CD14-positive monocyte (primary cell): ENCODE data around the gene SMAD3. TPM values are rescaled to one million over a fixed set of nuclear protein-coding genes. Genes with fewer than 3 reads are reported as not detected.
A peak's percentile ranks its signal among the peaks of the same experiment; 100 is the strongest.

Source experiments
- DNase-seq, 3 donors: peaks; one replicate each; pipeline ENCODE4 v3.0.0-alpha.2; 2011 to 2022
- H2AFZ ChIP-seq: 2 replicates; pipeline ENCODE4 v1.6.0; 2012; ENCODE audit warnings: mild to moderate bottlenecking, low read depth, low read length, inconsistent platforms; ENCODE audit not compliant: insufficient read depth, poor library complexity, severe bottlenecking
- H3K27ac ChIP-seq, 2 donors: 1 replicate in 1 of 2; 2 replicates in 1 of 2; pipeline ENCODE4 v1.5.1; 2012 to 2013; ENCODE audit warnings: low read length in 2 of 2, control low read depth in 1 of 2, inconsistent platforms in 1 of 2, low read depth in 1 of 2, mild to moderate bottlenecking in 1 of 2
- H3K27me3 ChIP-seq, 2 donors: one replicate each; pipeline versions ENCODE4 v1.6.0 to v1.6.1; 2011 to 2013; ENCODE audit warnings: low read length in 2 of 2; ENCODE audit not compliant: control insufficient read depth in 2 of 2, insufficient read depth in 2 of 2
- H3K36me3 ChIP-seq, 2 donors: replicated peaks in 1 of 2; 1 replicate in 1 of 2; 2 replicates in 1 of 2; pipeline versions ENCODE4 v1.5.1 to v1.6.1; 2012 to 2013; ENCODE audit warnings: low read length in 2 of 2, control low read depth in 1 of 2, inconsistent platforms in 1 of 2, mild to moderate bottlenecking in 1 of 2; ENCODE audit not compliant: insufficient read depth in 2 of 2, control insufficient read depth in 1 of 2
- H3K4me1 ChIP-seq, 2 donors: 1 replicate in 1 of 2; 2 replicates in 1 of 2; pipeline versions ENCODE4 v1.5.1 to v1.6.1; 2012 to 2013; ENCODE audit warnings: low read length in 2 of 2, control low read depth in 1 of 2, inconsistent platforms in 1 of 2, mild to moderate bottlenecking in 1 of 2, moderate library complexity in 1 of 2; ENCODE audit not compliant: insufficient read depth in 2 of 2, control insufficient read depth in 1 of 2
- H3K4me2 ChIP-seq: replicated peaks from 2 replicates; pipeline ENCODE3; 2012; ENCODE audit warnings: low read length, moderate library complexity, mild to moderate bottlenecking; ENCODE audit not compliant: poor library complexity, severe bottlenecking; ENCODE audit errors: extremely low read depth
- H3K4me3 ChIP-seq, 3 experiments: fragments of 200-600 bp in 1 of 3; sonication (generic) in 1 of 3; replicated peaks in 1 of 3; 1 replicate in 2 of 3; 2 replicates in 1 of 3; pipeline ENCODE4 v1.5.1; 2011 to 2013; ENCODE audit warnings: low read length in 3 of 3, mild to moderate bottlenecking in 3 of 3, control low read depth in 2 of 3, low read depth in 2 of 3, inconsistent platforms in 1 of 3, moderate library complexity in 1 of 3
- H3K79me2 ChIP-seq: 2 replicates; pipeline ENCODE4 v1.6.0; 2012; ENCODE audit warnings: mild to moderate bottlenecking, control low read depth, inconsistent platforms, low read length, moderate library complexity; ENCODE audit not compliant: insufficient read depth
- H3K9ac ChIP-seq: 2 replicates; pipeline ENCODE4 v1.6.0; 2017; ENCODE audit warnings: low read length, mild to moderate bottlenecking; ENCODE audit not compliant: insufficient read depth, poor library complexity, severe bottlenecking
- H3K9me3 ChIP-seq, 2 donors: replicated peaks in 1 of 2; 1 replicate in 1 of 2; 2 replicates in 1 of 2; pipeline versions ENCODE4 v1.5.1 to v1.6.1; 2012 to 2013; ENCODE audit warnings: low read length in 2 of 2, control low read depth in 1 of 2; ENCODE audit not compliant: control insufficient read depth in 1 of 2, insufficient read depth in 1 of 2
- H4K20me1 ChIP-seq: 2 replicates; pipeline ENCODE4 v1.6.0; 2012; ENCODE audit warnings: mild to moderate bottlenecking, low read length, control low read depth, moderate library complexity; ENCODE audit not compliant: insufficient read depth
- H3K27ac Mint-ChIP-seq, 7 donors: one replicate each; pipeline ENCODE4 v1.8.0; 2020; ENCODE audit warnings: mild to moderate bottlenecking in 7 of 7, mixed read lengths in 7 of 7, moderate library complexity in 6 of 7, inconsistent platforms in 2 of 7
- H3K27me3 Mint-ChIP-seq, 3 donors: one replicate each; pipeline ENCODE4 v1.8.0; 2021 to 2022; ENCODE audit warnings: low read depth in 3 of 3, mild to moderate bottlenecking in 3 of 3, mixed read lengths in 3 of 3, moderate library complexity in 3 of 3, inconsistent platforms in 1 of 3
- H3K36me3 Mint-ChIP-seq, 2 donors: one replicate each; pipeline ENCODE4 v1.8.0; 2020; ENCODE audit warnings: mixed read lengths in 2 of 2, inconsistent platforms in 1 of 2, mild to moderate bottlenecking in 1 of 2
- H3K4me1 Mint-ChIP-seq: one replicate; pipeline ENCODE4 v1.8.0; 2020; ENCODE audit warnings: mild to moderate bottlenecking, mixed read lengths
- H3K4me3 Mint-ChIP-seq, 2 donors: one replicate each; pipeline ENCODE4 v1.8.0; 2020; ENCODE audit warnings: mild to moderate bottlenecking in 2 of 2, mixed read lengths in 2 of 2, moderate library complexity in 1 of 2
- H3K9me3 Mint-ChIP-seq, 7 donors: one replicate each; pipeline ENCODE4 v1.8.0; 2020 to 2022; ENCODE audit warnings: mixed read lengths in 7 of 7, mild to moderate bottlenecking in 6 of 7, moderate library complexity in 6 of 7, inconsistent platforms in 2 of 7
- CTCF ChIP-seq: fragments of 200-600 bp; IDR thresholded peaks from one replicate; pipeline ENCODE4 v1.8.0; 2022; ENCODE audit warnings: antibody characterized with exemption, mild to moderate bottlenecking
- WGBS: methylation state at CpG from one replicate; pipeline ENCODE4 v1.1.5; 2013; ENCODE audit warnings: missing lambda C conversion rate; ENCODE audit not compliant: insufficient coverage; 5-methylcytosine and 5-hydroxymethylcytosine counted together
- intact Hi-C, 2 donors: fragments of 100-400 bp; cut with micrococcal nuclease; formaldehyde crosslinking; loops; one replicate each; pipeline versions ENCODE4 v1.15.0 to v1.15.1; 2023
- polyA plus RNA-seq, 3 donors: library from polyadenylated mRNA; depleted of rRNA in 1 of 3; unstranded in 2 of 3; stranded (reverse) in 1 of 3; fragments of 300-500 nt in 2 of 3; fragments of >200 nt in 1 of 3; fragmentation: Illumina TruSeq in 2 of 3; gene quantifications; 1 replicate in 2 of 3; 2 replicates in 1 of 3; pipeline ENCODE4 v1.2.3, GENCODE V29; 2012 to 2021

SMAD3 gene
- polyA plus RNA-seq, 3 donors, result 4.4 to 41.7 (median 5.4) TPM

GRCh38 chr15:67194171-67195114 is 129.0 kb downstream of the SMAD3 start:
- Histone ChIP-seq H3K9me3 (no peaks in the 10 kb centered on the region), H3K4me1 (no peaks in the 10 kb centered on the region), H3K4me2 (no peak overlapping the region), H3K79me2 (no peaks in the 10 kb centered on the region), H3K4me3 (no peak overlapping the region), H4K20me1 (no peaks in the 10 kb centered on the region), H3K9ac (no peak overlapping the region), H3K27ac (peak overlapping the region in 1 of 2 donors; percentile 29), H3K36me3 (peaks cover 47 to 64% of the 10 kb centered on the region in 2 donors), H2AFZ (no peak overlapping the region), H3K27me3 (no peaks in the 10 kb centered on the region)
- Mint-ChIP-seq H3K4me3 (no peak overlapping the region), H3K36me3 (peaks cover 64 to 71% of the 10 kb centered on the region in 2 donors), H3K27me3 (peaks cover 0 to 3% (median 0%) of the 10 kb centered on the region in 3 donors), H3K27ac (peak overlapping the region in 3 of 7 donors; percentile 24 to 48 (median 26)), H3K9me3 (no peaks in the 10 kb centered on the region), H3K4me1 (peaks cover 6% of the 10 kb centered on the region)
- 100% methylated on average over 2 of the region's 9 CpGs for WGBS
- intact Hi-C loops, result no loop called here
- TF ChIP-seq CTCF, result no peak
- DNase-seq, result no peak

- peaks cover 63 to 69% of the 10 kb centered on the region in 2 donors for H3K36me3 Mint-ChIP-seq
- Histone ChIP-seq H3K36me3 (peaks cover 39 to 55% of the 10 kb centered on the region in 2 donors), H4K20me1 (no peaks in the 10 kb centered on the region), H3K79me2 (no peaks in the 10 kb centered on the region), H3K9me3 (no peaks in the 10 kb centered on the region), H3K27me3 (no peaks in the 10 kb centered on the region), H3K9ac (no peak overlapping the region), H3K4me1 (peaks cover 4 to 6% of the 10 kb centered on the region in 2 donors), H3K27ac (no peak overlapping the region), H3K4me2 (no peak overlapping the region), H3K4me3 (no peak overlapping the region), H2AFZ (no peak overlapping the region)
- intact Hi-C loops, result no loop called here
- 67% methylated on average over 3 of the region's 3 CpGs for WGBS
- peak overlapping the region in 3 of 7 donors; percentile 24 to 61 (median 55) for H3K27ac Mint-ChIP-seq
- H3K9me3 Mint-ChIP-seq, result no peaks in the 10 kb centered on the region
- H3K4me1 Mint-ChIP-seq, result peaks cover 12% of the 10 kb centered on the region
- H3K27me3 Mint-ChIP-seq, result peaks cover 0 to 3% (median 0%) of the 10 kb centered on the region in 3 donors
- no peak for DNase-seq
- TF ChIP-seq CTCF, result no peak
- H3K4me3 Mint-ChIP-seq, result no peak overlapping the region
Measured at GRCh38 chr15:67195305-67195704, 129.9 kb downstream of the SMAD3 start.
